IMR-90 (cell line): ENCODE results near the gene DOK1. TPM values are rescaled to one million over a fixed set of nuclear protein-coding genes. Genes with fewer than 3 reads are reported as not detected.
A peak's percentile ranks its signal among the peaks of the same experiment; 100 is the strongest.

ENCODE experiments used
- ATAC-seq: fragments of 200-7000 bp; cut with Tn5 transposase; 2 replicates; pipeline ENCODE4 v1.9.1; 2020; ENCODE audit warnings: low read depth, mild to moderate bottlenecking, moderate library complexity
- BruUV-seq: library from RNA; stranded (reverse); fragments of 400-500 nt; replicated peaks from 2 replicates; lab custom pipeline; 2021; lab: Mats Ljungman, UMichigan
- CTCF ChIA-PET: fragments of 300-600 bp; formaldehyde crosslinking; extraction: SDS; loops from one replicate; lab custom pipeline; 2021; ENCODE audit warnings: antibody characterized with exemption; lab: Yijun Ruan, JAX
- POLR2A ChIA-PET: fragments of 300-600 bp; sonication (Branson Sonifier 250); formaldehyde crosslinking; loops from one replicate; lab custom pipeline; 2022; ENCODE audit warnings: antibody characterized with exemption; ENCODE audit not compliant: unreplicated experiment; lab: Charles Lee
- DNase-seq: peaks from one replicate; pipeline ENCODE4 v3.0.0; 2013
- H2AFZ ChIP-seq: replicated peaks from 2 replicates; pipeline ENCODE3; 2013; ENCODE audit warnings: low read length, mild to moderate bottlenecking; ENCODE audit not compliant: poor library complexity
- H2AK5ac ChIP-seq: 2 replicates; pipeline ENCODE4 v1.6.1; 2013; ENCODE audit warnings: low read depth, low read length, inconsistent platforms
- H2AK9ac ChIP-seq: replicated peaks from 2 replicates; pipeline ENCODE3; 2013; ENCODE audit warnings: mild to moderate bottlenecking, low read depth, low read length, moderate library complexity; ENCODE audit not compliant: poor library complexity
- H2BK120ac ChIP-seq: 2 replicates; pipeline ENCODE4 v1.6.1; 2013; ENCODE audit warnings: low read depth, low read length, inconsistent platforms
- H2BK15ac ChIP-seq: 3 replicates; pipeline ENCODE4 v1.6.1; 2013; ENCODE audit warnings: low read depth, low read length, inconsistent platforms
- H2BK20ac ChIP-seq: 2 replicates; pipeline ENCODE4 v1.6.1; 2013; ENCODE audit warnings: low read depth, mild to moderate bottlenecking, inconsistent platforms, low read length, moderate library complexity
- H2BK5ac ChIP-seq: 2 replicates; pipeline ENCODE4 v1.6.1; 2013; ENCODE audit warnings: mild to moderate bottlenecking, low read depth, low read length, inconsistent platforms; ENCODE audit not compliant: poor library complexity, severe bottlenecking
- H3K14ac ChIP-seq: replicated peaks from 2 replicates; pipeline ENCODE4 v1.6.1; 2013; ENCODE audit warnings: low read depth, low read length, inconsistent platforms
- H3K18ac ChIP-seq: 2 replicates; pipeline ENCODE4 v1.6.1; 2013; ENCODE audit warnings: low read depth, low read length, control low read depth
- H3K23ac ChIP-seq: 2 replicates; pipeline ENCODE4 v1.6.1; 2013; ENCODE audit warnings: low read depth, low read length, inconsistent platforms
- H3K27ac ChIP-seq: 2 replicates; pipeline ENCODE4 v1.5.1; 2013; ENCODE audit warnings: mild to moderate bottlenecking, control low read depth, low read length; ENCODE audit not compliant: insufficient read depth
- H3K27me3 ChIP-seq: 2 replicates; pipeline ENCODE4 v1.6.1; 2013; ENCODE audit warnings: low read length; ENCODE audit not compliant: control insufficient read depth, insufficient read depth
- H3K36me3 ChIP-seq: 2 replicates; pipeline ENCODE4 v1.6.1; 2013; ENCODE audit warnings: low read length, mixed read lengths; ENCODE audit not compliant: control insufficient read depth, insufficient read depth
- H3K4ac ChIP-seq: 2 replicates; pipeline ENCODE4 v1.6.1; 2013; ENCODE audit warnings: low read depth, low read length, inconsistent platforms
- H3K4me1 ChIP-seq: 2 replicates; pipeline ENCODE4 v1.6.1; 2013; ENCODE audit warnings: low read length, mixed read lengths; ENCODE audit not compliant: control insufficient read depth, insufficient read depth
- H3K4me2 ChIP-seq: 2 replicates; pipeline ENCODE4 v1.6.1; 2013; ENCODE audit warnings: low read depth, mild to moderate bottlenecking, control low read depth, low read length, moderate library complexity
- H3K4me3 ChIP-seq: 2 replicates; pipeline ENCODE4 v1.5.1; 2013; ENCODE audit warnings: low read depth, mild to moderate bottlenecking, control low read depth, low read length, moderate library complexity; ENCODE audit not compliant: insufficient read depth
- H3K56ac ChIP-seq: 2 replicates; pipeline ENCODE4 v1.6.1; 2013; ENCODE audit warnings: low read length, inconsistent platforms; ENCODE audit not compliant: insufficient read depth; ENCODE audit errors: extremely low read depth
- H3K79me1 ChIP-seq, 2 experiments: 2 replicates each; pipeline ENCODE4 v1.6.1; 2013; ENCODE audit warnings: low read length in 2 of 2, inconsistent platforms in 1 of 2, low read depth in 1 of 2
- H3K9ac ChIP-seq: 2 replicates; pipeline ENCODE4 v1.6.1; 2013; ENCODE audit warnings: low read depth, low read length, control low read depth
- H3K9me1 ChIP-seq: 2 replicates; pipeline ENCODE4 v1.6.1; 2013; ENCODE audit warnings: low read length, inconsistent platforms; ENCODE audit not compliant: insufficient read depth
- H3K9me3 ChIP-seq: 2 replicates; pipeline ENCODE4 v1.6.1; 2013; ENCODE audit warnings: low read length; ENCODE audit not compliant: control insufficient read depth, insufficient read depth
- H4K20me1 ChIP-seq: 2 replicates; pipeline ENCODE4 v1.6.1; 2013; ENCODE audit warnings: low read length, inconsistent platforms; ENCODE audit not compliant: insufficient read depth
- H4K5ac ChIP-seq: 2 replicates; pipeline ENCODE4 v1.6.1; 2013; ENCODE audit warnings: mild to moderate bottlenecking, low read depth, low read length, control low read depth
- H4K8ac ChIP-seq, 2 experiments: 2 replicates each; pipeline ENCODE4 v1.6.1; 2013; ENCODE audit warnings: low read depth in 2 of 2, low read length in 2 of 2, control low read depth in 1 of 2, inconsistent platforms in 1 of 2
- H4K91ac ChIP-seq: 2 replicates; pipeline ENCODE4 v1.6.1; 2013; ENCODE audit warnings: low read depth, low read length, inconsistent platforms; ENCODE audit not compliant: insufficient read depth
- CTCF ChIP-seq: conservative IDR thresholded peaks from 2 replicates; pipeline ENCODE4 v1.5.1; 2012; ENCODE audit warnings: mild to moderate bottlenecking, low read depth, low read length, improper control_type of control experiment
- ELK1 ChIP-seq: fragments of 150-350 bp; IDR thresholded peaks from 2 replicates; pipeline ENCODE4 v1.6.1; 2016; ENCODE audit warnings: low read depth, mild to moderate bottlenecking, low read length, moderate library complexity, borderline replicate concordance
- FOS ChIP-seq: fragments of 150-350 bp; IDR thresholded peaks from 2 replicates; pipeline ENCODE4 v1.6.1; 2016; ENCODE audit warnings: low read depth, low read length
- MAFK ChIP-seq: IDR thresholded peaks from 2 replicates; pipeline ENCODE4 v1.6.1; 2012; ENCODE audit warnings: low read depth, low read length, improper control_type of control experiment
- MAZ ChIP-seq: IDR thresholded peaks from 2 replicates; pipeline ENCODE4 v1.6.1; 2012; ENCODE audit warnings: low read depth, mild to moderate bottlenecking, low read length, improper control_type of control experiment, moderate library complexity, borderline replicate concordance
- NFE2L2 ChIP-seq: fragments of 150-350 bp; IDR thresholded peaks from 2 replicates; pipeline ENCODE4 v1.6.1; 2016; ENCODE audit warnings: low read depth, mild to moderate bottlenecking, low read length
- POLR2A ChIP-seq: IDR thresholded peaks from 2 replicates; pipeline ENCODE4 v1.6.1; 2012; ENCODE audit warnings: mild to moderate bottlenecking, low read depth, low read length
- RAD21 ChIP-seq: IDR thresholded peaks from 2 replicates; pipeline ENCODE4 v1.6.1; 2012; ENCODE audit warnings: low read length, improper control_type of control experiment
- RFX5 ChIP-seq: IDR thresholded peaks from 2 replicates; pipeline ENCODE4 v1.8.0; 2012; ENCODE audit warnings: low read depth, mild to moderate bottlenecking, low read length, moderate library complexity
- SMC3 ChIP-seq: fragments of 150-350 bp; IDR thresholded peaks from 2 replicates; pipeline ENCODE4 v1.6.1; 2016; ENCODE audit warnings: low read depth, mild to moderate bottlenecking, antibody characterized with exemption, low read length, moderate library complexity
- USF2 ChIP-seq: fragments of 150-350 bp; IDR thresholded peaks from 2 replicates; pipeline ENCODE4 v1.6.1; 2017; ENCODE audit warnings: mild to moderate bottlenecking, antibody characterized with exemption, low read length, low read depth
- WGBS, 2 experiments: methylation state at CpG; one replicate each; pipeline versions ENCODE4 v1.1.5 to v1.1.7; 2013; ENCODE audit warnings: missing lambda C conversion rate in 2 of 2; ENCODE audit not compliant: insufficient read length in 1 of 2; ENCODE audit errors: extremely low coverage in 2 of 2; 5-methylcytosine and 5-hydroxymethylcytosine counted together
- dilution Hi-C: fragments of 300-500 bp; cut with HindIII; formaldehyde crosslinking; loops from one replicate; pipeline ENCODE4 v1.14.3; 2018; ENCODE audit warnings: low sequenced_read_pairs; ENCODE audit not compliant: unreplicated experiment
- in situ Hi-C: fragments of 300-500 bp; cut with MboI; formaldehyde crosslinking; loops from 3 replicates; pipeline ENCODE4 v1.14.3; 2019; ENCODE audit warnings: low sequenced_read_pairs, inconsistent platforms, mixed read lengths
- intact Hi-C: fragments of 100-400 bp; cut with micrococcal nuclease; formaldehyde crosslinking; loops from 2 replicates; pipeline ENCODE4 v1.10.0; 2022
- polyA plus RNA-seq, 3 experiments: library from polyadenylated mRNA; depleted of rRNA; stranded (reverse); fragments of >200 nt; gene quantifications; 2 replicates each; pipeline ENCODE4 v1.2.3, GENCODE V29; 2012; ENCODE audit warnings: low replicate concordance in 1 of 3
- total RNA-seq: library from RNA; depleted of rRNA; stranded (reverse); fragments of >200 nt; gene quantifications from 2 replicates; pipeline ENCODE4 v1.2.3, GENCODE V29; 2012

The DOK1 gene
- total and polyA plus RNA-seq, 2 of the 4 experiments (the other 2 are of a cell fraction): 15.4 to 17.6 TPM

GRCh38 chr2:74572178-74572925, 17.8 kb downstream of the DOK1 start:
- Histone ChIP-seq H3K56ac (no peak overlapping the region), H4K5ac (peak overlapping the region; percentile 19; the same call in 1 of the 2 replicates), H2BK5ac (peak overlapping the region; percentile 13), H3K14ac (no peak overlapping the region; the same call in 1 of the 2 replicates), H2AK9ac (no peak overlapping the region), H4K8ac (peak overlapping the region in 1 of 2 experiments; percentile 26; a peak in 1 of 4 replicates), H3K4ac (peak overlapping the region; percentile 26; the same call in 1 of the 2 replicates), H3K4me2 (no peak overlapping the region), H3K4me1 (peaks cover 19% of the 10 kb centered on the region), H3K9ac (no peak overlapping the region), H3K9me3 (no peaks in the 10 kb centered on the region), H3K27ac (no peak overlapping the region), H4K91ac (peak overlapping the region; percentile 44; the same call in 1 of the 2 replicates), H4K20me1 (no peaks in the 10 kb centered on the region), H2AK5ac (0 out of 2 replicates have a peak overlapping the region, but pooled peaks have one; percentile 54), H3K36me3 (no peaks in the 10 kb centered on the region), H3K4me3 (no peak overlapping the region), H3K27me3 (no peaks in the 10 kb centered on the region), H2BK20ac (peak overlapping the region; percentile 56; the same call in 1 of the 2 replicates), H2BK120ac (peak overlapping the region; percentile 52; the same call in 1 of the 2 replicates), H3K23ac (no peak overlapping the region), H2BK15ac (peak overlapping the region; percentile 23; the same call in 1 of the 3 replicates), H3K79me1 (no peaks in the 10 kb centered on the region), H3K9me1 (peaks cover 21% of the 10 kb centered on the region), H2AFZ (no peak overlapping the region), H3K18ac (no peak overlapping the region)
- no CpG with 5 or more reads among the region's 3 CpGs for WGBS, 2 experiments
- TF ChIP-seq FOS (no peak), SMC3 (no peak), POLR2A (no peak), CTCF (no peak), NFE2L2 (no peak), RAD21 (no peak), USF2 (no peak), MAFK (no peak), RFX5 (no peak), MAZ (no peak), ELK1 (no peak)
- intact Hi-C loops (no loop called here), dilution Hi-C loops (no loop called here), in situ Hi-C loops (no loop called here)
- DNase-seq: no peak
- CTCF ChIA-PET: no interaction called here
- POLR2A ChIA-PET: no interaction called here
- BruUV-seq: no TSS peak
- ATAC-seq: no peak
